NT2/D1 (cell line): ENCODE data around the gene DLGAP3.
A peak's percentile ranks its signal among the peaks of the same experiment; 100 is the strongest.
"Not testable (repeated sequence)": the region's sequence is repeated elsewhere in the genome, so short reads cannot be mapped to it uniquely, and the experiment has no call there.

Experiments
- DNase-seq: peaks from one replicate; pipeline ENCODE4 v3.0.0-alpha.2; 2011; ENCODE audit warnings: low read depth, low spot score
- H3K27me3 ChIP-seq: 2 replicates; pipeline ENCODE4 v1.6.0; 2011; ENCODE audit warnings: mild to moderate bottlenecking; ENCODE audit not compliant: insufficient read length, insufficient read depth
- H3K36me3 ChIP-seq: 2 replicates; pipeline ENCODE4 v1.6.1; 2011; ENCODE audit warnings: mild to moderate bottlenecking, low read length, mixed read lengths; ENCODE audit not compliant: insufficient read depth, insufficient read length
- H3K4me1 ChIP-seq: 2 replicates; pipeline ENCODE4 v1.5.1; 2011; ENCODE audit not compliant: insufficient read depth, insufficient read length
- H3K4me3 ChIP-seq: 2 replicates; pipeline ENCODE4 v1.5.1; 2011; ENCODE audit warnings: low read depth; ENCODE audit not compliant: insufficient read length
- H3K9ac ChIP-seq: 2 replicates; pipeline ENCODE4 v1.6.0; 2011; ENCODE audit warnings: low read depth; ENCODE audit not compliant: insufficient read length
- H3K9me3 ChIP-seq: 2 replicates; pipeline ENCODE4 v1.5.1; 2011; ENCODE audit warnings: mild to moderate bottlenecking, low read length; ENCODE audit not compliant: insufficient read depth
- SUZ12 ChIP-seq: IDR thresholded peaks from 2 replicates; pipeline ENCODE4 v1.6.1; 2011; ENCODE audit not compliant: insufficient read length, insufficient read depth; ENCODE audit errors: extremely low read depth
- YY1 ChIP-seq: IDR thresholded peaks from 2 replicates; pipeline ENCODE4 v1.6.1; 2011; ENCODE audit not compliant: insufficient read length, insufficient read depth
- ZNF274 ChIP-seq: IDR thresholded peaks from 2 replicates; pipeline ENCODE4 v1.6.1; 2011; ENCODE audit warnings: mild to moderate bottlenecking, low read depth, low read length

The DLGAP3 gene

GRCh38 chr1:34973326-34973725 lies 43.9 kb upstream of the DLGAP3 start:
- TF ChIP-seq ZNF274 (no peak), SUZ12 (no peak), YY1 (no peak)
- H3K27me3 ChIP-seq, result no peaks in the 10 kb centered on the region
- peaks cover 13% of the 10 kb centered on the region; the same call in 1 of the 2 replicates for H3K9me3 ChIP-seq
- no peak overlapping the region for H3K4me3 ChIP-seq
- H3K9ac ChIP-seq, result no peak overlapping the region
- peaks cover 2% of the 10 kb centered on the region for H3K4me1 ChIP-seq
- no peaks in the 10 kb centered on the region for H3K36me3 ChIP-seq
- DNase-seq, result no peak

DNA sequence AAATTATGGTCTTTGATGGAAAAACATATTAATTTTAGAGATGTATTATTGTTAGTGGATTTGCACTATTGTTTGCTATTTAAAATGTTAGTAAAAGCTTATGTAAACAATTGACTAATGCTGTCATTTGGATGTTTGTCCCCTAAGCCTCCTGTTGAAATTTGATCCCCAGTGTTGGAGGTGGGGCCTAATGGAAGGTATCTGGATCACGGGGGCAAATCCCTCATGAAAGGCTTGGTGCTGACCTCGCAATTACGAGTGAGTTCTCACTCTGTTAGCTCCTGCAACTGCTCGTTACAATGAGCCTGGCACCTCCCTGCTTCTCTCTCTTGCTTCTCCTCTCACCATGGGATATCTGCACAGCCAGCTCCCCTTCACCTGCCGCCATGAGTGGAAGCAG lies 41.4 kb upstream of the DLGAP3 start:
- TF ChIP-seq YY1, result no peak
- TF ChIP-seq SUZ12, result no peak
- TF ChIP-seq ZNF274, result no peak
- H3K9ac ChIP-seq, result no peak overlapping the region
- H3K27me3 ChIP-seq, result no peaks in the 10 kb centered on the region
- DNase-seq, result peak; percentile 35
- no peaks in the 10 kb centered on the region for H3K36me3 ChIP-seq
- H3K9me3 ChIP-seq, result peaks cover 19% of the 10 kb centered on the region; the same call in 1 of the 2 replicates
- H3K4me3 ChIP-seq, result no peak overlapping the region
- H3K4me1 ChIP-seq, result peaks cover 2% of the 10 kb centered on the region

DNA sequence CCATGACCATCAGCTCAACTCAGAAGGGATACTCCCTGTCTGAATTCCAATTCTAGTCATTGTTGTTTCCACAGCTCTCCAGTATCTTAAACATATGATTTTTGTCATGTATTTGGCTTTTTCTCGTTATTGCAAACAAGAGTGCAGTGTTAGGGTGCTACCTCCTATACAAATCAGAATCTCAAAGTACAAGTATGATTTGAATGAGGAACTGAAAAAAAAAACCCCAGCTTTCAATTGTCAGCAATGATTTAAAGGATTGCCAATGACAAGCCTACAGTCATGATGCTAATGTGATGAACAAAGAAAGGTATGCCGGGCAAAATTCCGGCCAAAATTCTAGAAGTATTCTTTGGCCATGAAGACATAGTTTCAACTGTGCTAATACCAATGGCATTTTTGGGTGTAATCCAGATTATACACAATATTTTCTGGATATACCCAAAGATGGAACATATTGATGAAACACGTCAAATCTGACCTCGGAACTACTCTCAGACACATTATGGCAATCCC lies 40.8 kb upstream of the DLGAP3 start:
- Histone ChIP-seq H3K9ac (no peak overlapping the region), H3K27me3 (no peaks in the 10 kb centered on the region), H3K4me1 (peaks cover 1% of the 10 kb centered on the region), H3K36me3 (no peaks in the 10 kb centered on the region), H3K9me3 (peaks cover 19% of the 10 kb centered on the region; the same call in 1 of the 2 replicates), H3K4me3 (no peak overlapping the region)
- TF ChIP-seq SUZ12 (no peak), ZNF274 (no peak), YY1 (no peak)
- no peak for DNase-seq

DNA sequence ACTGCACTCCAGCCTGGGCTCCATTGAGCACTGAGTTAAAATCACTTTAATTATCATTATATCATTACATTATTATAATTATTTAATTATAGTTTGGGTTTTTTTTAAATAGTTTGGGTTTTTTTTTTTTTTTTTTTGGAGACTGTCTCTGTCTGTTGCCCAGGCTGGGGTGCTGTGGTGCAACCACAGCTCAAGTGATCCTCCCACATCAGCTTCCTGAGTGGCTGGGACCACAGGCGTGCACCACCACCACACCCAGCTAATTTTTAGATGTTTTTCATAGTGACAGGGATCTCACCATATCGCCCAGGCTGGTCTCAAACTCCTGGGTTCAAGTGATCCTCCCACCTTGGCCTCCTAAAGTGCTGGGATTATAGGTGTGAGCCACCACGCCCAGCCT lies 38.8 kb upstream of the DLGAP3 start:
- not testable (repeated sequence) for H3K27me3 ChIP-seq, DNase-seq, H3K9ac ChIP-seq, H3K4me1 ChIP-seq, H3K4me3 ChIP-seq, H3K36me3 ChIP-seq
- H3K9me3 ChIP-seq, result peaks cover 19% of the 10 kb centered on the region; the same call in 1 of the 2 replicates

GRCh38 chr1:34967672-34968071 lies 38.2 kb upstream of the DLGAP3 start:
- H3K4me1 ChIP-seq, H3K27me3 ChIP-seq, H3K36me3 ChIP-seq, H3K4me3 ChIP-seq, H3K9ac ChIP-seq, DNase-seq: not testable (repeated sequence)
- H3K9me3 ChIP-seq, result peaks cover 19% of the 10 kb centered on the region; the same call in 1 of the 2 replicates

DNA sequence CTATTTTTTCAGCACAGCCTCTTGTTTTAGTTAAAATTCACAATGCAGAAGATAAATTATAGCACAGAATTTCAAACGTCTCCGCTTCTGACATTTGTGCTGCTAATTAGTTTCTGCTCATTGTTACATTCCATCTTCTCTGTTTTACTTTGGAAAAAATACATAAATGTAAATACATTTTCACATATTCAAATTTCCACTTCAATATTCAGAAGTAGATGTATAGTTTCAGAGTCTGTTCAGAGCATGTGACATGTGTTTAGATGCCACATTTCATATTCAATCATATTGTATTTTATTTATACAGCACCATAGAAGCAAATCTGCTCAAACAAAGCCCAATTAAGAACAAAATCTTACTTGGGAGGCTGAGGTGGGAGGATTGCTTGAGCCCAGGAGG lies 36.1 kb upstream of the DLGAP3 start:
- Histone ChIP-seq H3K36me3 (no peaks in the 10 kb centered on the region), H3K27me3 (no peaks in the 10 kb centered on the region), H3K4me3 (no peak overlapping the region), H3K4me1 (no peaks in the 10 kb centered on the region), H3K9me3 (peaks cover 19% of the 10 kb centered on the region; the same call in 1 of the 2 replicates), H3K9ac (no peak overlapping the region)
- no peak for DNase-seq
- TF ChIP-seq SUZ12 (no peak), ZNF274 (no peak), YY1 (no peak)

GRCh38 chr1:34950428-34950827 lies 21.0 kb upstream of the DLGAP3 start:
- no peak for DNase-seq
- H3K9ac ChIP-seq, result no peak overlapping the region
- H3K4me3 ChIP-seq, result no peak overlapping the region
- peaks cover 10% of the 10 kb centered on the region for H3K9me3 ChIP-seq
- H3K36me3 ChIP-seq, result no peaks in the 10 kb centered on the region
- no peaks in the 10 kb centered on the region for H3K27me3 ChIP-seq
- no peaks in the 10 kb centered on the region for H3K4me1 ChIP-seq
- TF ChIP-seq SUZ12 (no peak), ZNF274 (no peak), YY1 (no peak)

- H3K9ac ChIP-seq, H3K36me3 ChIP-seq, DNase-seq, H3K4me1 ChIP-seq, H3K4me3 ChIP-seq, H3K27me3 ChIP-seq: not testable (repeated sequence)
- H3K9me3 ChIP-seq, result peaks cover 10% of the 10 kb centered on the region
These were observed 19.3 kb upstream of the DLGAP3 start for GRCh38 chr1:34948739-34949138.

DNA sequence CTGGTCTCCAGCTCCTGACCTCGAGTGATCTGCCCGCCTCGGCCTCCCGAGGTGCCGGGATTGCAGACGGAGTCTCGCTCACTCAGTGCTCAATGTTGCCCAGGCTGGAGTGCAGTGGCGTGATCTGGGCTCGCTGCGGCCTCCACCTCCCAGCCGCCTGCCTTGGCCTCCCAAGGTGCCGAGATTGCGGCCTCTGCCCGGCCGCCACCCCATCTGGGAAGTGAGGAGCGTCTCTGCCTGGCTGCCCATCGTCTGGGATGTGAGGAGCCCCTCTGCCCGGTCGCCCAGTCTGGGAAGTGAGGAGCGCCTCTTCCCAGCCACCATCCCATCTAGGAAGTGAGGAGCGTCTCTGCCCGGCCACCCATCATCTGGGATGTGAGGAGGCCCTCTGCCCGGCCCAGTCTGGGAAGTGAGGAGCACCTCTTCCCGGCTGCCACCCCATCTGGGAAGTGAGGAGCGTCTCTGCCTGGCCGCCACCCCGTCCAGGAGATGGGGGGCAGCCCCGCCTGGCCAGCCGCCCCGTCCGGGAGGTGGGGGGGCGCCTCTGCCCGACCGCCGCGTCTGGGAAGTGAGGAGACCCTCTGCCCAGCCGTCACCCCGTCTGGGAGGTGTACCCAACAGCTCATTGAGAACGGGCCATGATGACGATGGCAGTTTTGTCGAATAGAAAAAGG lies 18.3 kb upstream of the DLGAP3 start:
- H3K27me3 ChIP-seq, result not testable (repeated sequence)

More for the DNA sequence above, 18.3 kb upstream of the DLGAP3 start:
- not testable (repeated sequence) for DNase-seq, H3K36me3 ChIP-seq, H3K4me1 ChIP-seq, H3K9ac ChIP-seq, H3K4me3 ChIP-seq
- H3K9me3 ChIP-seq, result peaks cover 10% of the 10 kb centered on the region
